ENCODE measurements around the gene STARD13. TPM values are rescaled to one million over a fixed set of nuclear protein-coding genes. Genes with fewer than 3 reads are reported as not detected.

The STARD13 gene
- total RNA-seq, 6 experiments from 2014 or later = 7.0 to 16.1 (median 9.8) TPM

DNA sequence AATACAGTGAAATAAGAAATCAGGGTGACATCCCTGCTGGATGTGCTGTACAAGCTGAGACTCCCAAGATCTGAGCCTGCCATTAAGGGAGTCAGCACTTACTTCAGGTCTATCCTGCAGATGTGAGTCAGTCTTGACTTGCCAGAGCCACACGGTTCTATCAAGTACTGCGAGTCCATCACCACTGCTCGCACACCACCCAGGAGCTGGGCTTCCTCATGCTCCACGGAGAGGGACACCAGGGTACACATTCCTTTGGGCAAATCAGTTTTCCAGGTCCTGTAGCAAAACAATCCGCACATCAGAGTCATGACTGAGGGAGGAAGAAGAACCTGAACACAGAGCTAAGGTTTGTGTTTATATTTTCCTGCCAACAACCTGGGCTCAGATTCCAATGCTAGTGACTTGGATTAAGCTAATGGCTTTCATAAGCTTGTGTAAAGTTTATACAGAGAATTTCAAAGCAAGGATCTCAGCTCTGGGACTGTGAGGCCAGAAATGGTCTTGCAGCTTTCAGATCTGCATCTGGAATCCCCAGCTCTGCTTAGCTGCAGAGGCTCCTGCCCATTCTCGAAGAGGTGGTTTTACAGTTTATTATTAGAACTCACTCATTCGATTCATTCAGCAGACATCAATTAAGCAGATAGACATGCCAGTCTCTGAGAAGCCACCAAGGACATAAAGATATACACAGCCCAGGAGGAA lies 178.7 kb downstream of the STARD13 start:
- TF ChIP-seq, protein P1, sequence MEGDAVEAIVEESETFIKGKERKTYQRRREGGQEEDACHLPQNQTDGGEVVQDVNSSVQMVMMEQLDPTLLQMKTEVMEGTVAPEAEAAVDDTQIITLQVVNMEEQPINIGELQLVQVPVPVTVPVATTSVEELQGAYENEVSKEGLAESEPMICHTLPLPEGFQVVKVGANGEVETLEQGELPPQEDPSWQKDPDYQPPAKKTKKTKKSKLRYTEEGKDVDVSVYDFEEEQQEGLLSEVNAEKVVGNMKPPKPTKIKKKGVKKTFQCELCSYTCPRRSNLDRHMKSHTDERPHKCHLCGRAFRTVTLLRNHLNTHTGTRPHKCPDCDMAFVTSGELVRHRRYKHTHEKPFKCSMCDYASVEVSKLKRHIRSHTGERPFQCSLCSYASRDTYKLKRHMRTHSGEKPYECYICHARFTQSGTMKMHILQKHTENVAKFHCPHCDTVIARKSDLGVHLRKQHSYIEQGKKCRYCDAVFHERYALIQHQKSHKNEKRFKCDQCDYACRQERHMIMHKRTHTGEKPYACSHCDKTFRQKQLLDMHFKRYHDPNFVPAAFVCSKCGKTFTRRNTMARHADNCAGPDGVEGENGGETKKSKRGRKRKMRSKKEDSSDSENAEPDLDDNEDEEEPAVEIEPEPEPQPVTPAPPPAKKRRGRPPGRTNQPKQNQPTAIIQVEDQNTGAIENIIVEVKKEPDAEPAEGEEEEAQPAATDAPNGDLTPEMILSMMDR (IDR thresholded peaks at IDR 0.05) = no peak
- TF ChIP-seq POLR2A (IDR thresholded peaks at IDR 0.05) = no peak
- Histone ChIP-seq H3K4me1 (no peaks in the 10 kb centered on the region), H3K27me3 (no peaks in the 10 kb centered on the region), H3K4me3 (no peak overlapping the region), H3K9me3 (no peaks in the 10 kb centered on the region), H3K36me3 (peaks cover 0 to 56% (median 18%) of the 10 kb centered on the region in 4 donors), H3K27ac (no peak overlapping the region)
- no peak for ATAC-seq
- WGBS (ENCODE audit: insufficient coverage, low coverage, low lambda C conversion rate, missing lambda C conversion rate) = 75% methylated on average over 3 of the region's 7 CpGs
- DNase-seq = no peak
- intact Hi-C loops (cut with DNase I) = no loop called here

DNA sequence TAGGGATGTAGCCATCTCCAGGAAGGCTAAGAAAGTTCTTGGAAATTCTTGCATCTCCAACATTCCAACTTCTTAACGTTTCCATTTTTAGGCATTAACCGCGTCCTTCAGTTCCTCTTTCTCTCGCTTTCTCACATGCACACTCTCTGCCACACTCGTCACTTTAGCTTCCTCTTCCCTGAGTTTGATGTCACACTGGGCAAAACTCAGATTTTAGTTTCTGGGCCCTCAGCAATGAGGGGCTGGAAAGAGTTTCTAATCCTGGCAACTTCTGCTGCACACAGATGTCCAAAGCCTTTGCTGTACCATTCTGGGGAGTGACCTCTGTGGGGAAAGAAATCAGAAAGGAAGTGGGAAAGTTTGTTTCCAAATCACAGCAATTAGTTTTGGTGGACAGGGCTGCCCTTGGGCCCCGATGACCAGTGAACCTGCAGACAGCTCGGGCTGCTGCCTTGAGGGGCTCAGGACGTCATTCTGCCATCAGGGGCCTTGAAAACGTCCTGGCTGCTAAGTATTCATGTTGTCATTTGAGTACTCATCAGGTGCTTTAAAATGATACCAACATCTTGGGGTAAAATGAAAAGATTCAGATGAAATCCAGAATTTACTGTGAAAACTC lies 180.1 kb downstream of the STARD13 start:
- H3K27ac ChIP-seq = no peak overlapping the region
- no peak for DNase-seq
- intact Hi-C loops (cut with DNase I) = no loop called here
- H3K36me3 ChIP-seq = peaks cover 0 to 51% (median 18%) of the 10 kb centered on the region in 4 donors
- no peak for TF ChIP-seq POLR2A (IDR thresholded peaks at IDR 0.05)
- TF ChIP-seq, protein P1 (IDR thresholded peaks at IDR 0.05) = no peak
- H3K4me3 ChIP-seq = no peak overlapping the region
- peak in 3 of 4 donors; percentile 34 to 67 (median 45) for ATAC-seq
- H3K4me1 ChIP-seq = no peaks in the 10 kb centered on the region
- no peaks in the 10 kb centered on the region for H3K27me3 ChIP-seq
- no peaks in the 10 kb centered on the region for H3K9me3 ChIP-seq
- 63% methylated on average over 8 of the region's 9 CpGs for WGBS (ENCODE audit: insufficient coverage, low coverage, low lambda C conversion rate, missing lambda C conversion rate)

DNA sequence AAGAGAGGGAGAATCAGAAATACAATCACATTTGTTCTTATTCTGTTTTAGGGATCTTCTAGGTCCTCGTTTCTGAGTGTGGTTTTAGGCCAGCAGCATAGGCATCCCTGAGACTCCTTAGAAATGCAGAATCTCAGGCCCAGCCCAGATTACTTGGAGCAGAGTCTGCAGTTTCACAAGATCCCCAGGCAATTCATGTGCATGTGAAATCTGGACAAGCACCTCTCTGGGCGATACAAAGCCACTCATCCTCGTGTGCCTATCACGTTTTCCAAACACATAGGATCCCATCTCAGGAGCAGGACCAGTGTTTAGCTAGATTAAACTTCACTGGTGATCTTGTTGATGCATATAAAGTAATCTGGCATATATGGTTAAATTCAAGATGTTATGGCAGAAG lies 182.1 kb downstream of the STARD13 start:
- no peaks in the 10 kb centered on the region for H3K4me1 ChIP-seq
- ATAC-seq = no peak

DNA sequence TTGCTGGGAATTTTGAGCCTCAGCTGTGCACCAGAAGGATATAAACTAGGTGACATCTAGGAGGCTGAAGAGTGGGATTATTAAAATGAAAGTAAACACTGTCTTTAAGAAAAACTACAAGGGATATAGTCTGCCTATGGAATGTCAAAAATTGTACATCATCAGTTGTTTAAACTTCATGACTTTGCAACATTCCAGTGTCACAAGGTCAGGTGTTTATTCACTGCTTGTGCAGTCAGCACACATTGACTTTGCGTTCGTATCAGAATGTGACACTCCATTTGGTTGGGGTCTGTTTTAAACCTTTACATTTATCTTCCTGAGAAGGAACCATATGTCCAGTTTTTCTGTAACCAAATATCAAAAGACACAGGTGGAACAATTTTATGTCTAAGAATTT lies 183.7 kb downstream of the STARD13 start:
- no peak for TF ChIP-seq POLR2A (IDR thresholded peaks at IDR 0.05)
- TF ChIP-seq, protein P1 (IDR thresholded peaks at IDR 0.05) = no peak
- Histone ChIP-seq H3K4me3 (no peak overlapping the region), H3K4me1 (no peaks in the 10 kb centered on the region), H3K36me3 (peaks cover 0 to 20% (median 9%) of the 10 kb centered on the region in 4 donors), H3K27ac (no peak overlapping the region), H3K9me3 (peaks cover 0 to 2% (median 0%) of the 10 kb centered on the region in 4 donors), H3K27me3 (no peaks in the 10 kb centered on the region)
- intact Hi-C loops (cut with DNase I) = no loop called here
- 62% methylated on average over 2 of the region's 2 CpGs for WGBS (ENCODE audit: insufficient coverage, low coverage, low lambda C conversion rate, missing lambda C conversion rate)
- DNase-seq = no peak
- peak in 1 of 4 donors; percentile 51 for ATAC-seq

More for the DNA sequence above, 182.1 kb downstream of the STARD13 start:
- Histone ChIP-seq H3K27me3 (no peaks in the 10 kb centered on the region), H3K27ac (no peak overlapping the region), H3K36me3 (peaks cover 0 to 32% (median 9%) of the 10 kb centered on the region in 4 donors), H3K9me3 (no peaks in the 10 kb centered on the region), H3K4me3 (no peak overlapping the region)
- TF ChIP-seq, protein P1 (IDR thresholded peaks at IDR 0.05) = no peak
- no peak for TF ChIP-seq POLR2A (IDR thresholded peaks at IDR 0.05)
- DNase-seq = no peak
- WGBS (ENCODE audit: insufficient coverage, low coverage, low lambda C conversion rate, missing lambda C conversion rate) = 75% methylated on average over 4 of the region's 4 CpGs
- intact Hi-C loops (cut with DNase I) = no loop called here

Measured in right lobe of liver (tissue), 6 donors.